HCT116 (cell line): ENCODE measurements around the gene ADIRF.

Source experiments
- ATF3 ChIP-seq: IDR thresholded peaks from 2 replicates; pipeline ENCODE4 v1.6.1; 2012
- CTCF ChIP-seq, 3 experiments: fragments of 200-600 bp in 1 of 3; sonication (generic) in 1 of 3; IDR thresholded peaks in 2 of 3; conservative IDR thresholded peaks in 1 of 3; 2 replicates each; pipeline ENCODE4 v1.5.1; 2012 to 2017; ENCODE audit warnings: low read depth in 2 of 3, low read length in 2 of 3, antibody characterized with exemption in 1 of 3, borderline replicate concordance in 1 of 3, control low read depth in 1 of 3, mild to moderate bottlenecking in 1 of 3, mixed read lengths in 1 of 3, mixed run types in 1 of 3, moderate library complexity in 1 of 3; ENCODE audit not compliant: insufficient read depth in 1 of 3
- ELF1 ChIP-seq: IDR thresholded peaks from 2 replicates; pipeline ENCODE4 v1.6.1; 2012; ENCODE audit warnings: low read depth, borderline replicate concordance
- EZH2 ChIP-seq: fragments of 200-600 bp; sonication (generic); IDR thresholded peaks from 2 replicates; pipeline ENCODE4 v1.6.1; 2017; ENCODE audit warnings: antibody characterized with exemption, mixed run types
- EZH2phosphoT487 ChIP-seq: fragments of 200-600 bp; IDR thresholded peaks from 2 replicates; pipeline ENCODE4 v1.6.1; 2018; ENCODE audit warnings: antibody characterized with exemption, borderline replicate concordance
- POLR2A ChIP-seq: IDR thresholded peaks from 2 replicates; pipeline ENCODE4 v1.7.0; 2011; ENCODE audit warnings: borderline replicate concordance; ENCODE audit not compliant: insufficient read depth, insufficient read length; ENCODE audit errors: extremely low read depth
- POLR2AphosphoS5 ChIP-seq: IDR thresholded peaks from 2 replicates; pipeline ENCODE4 v1.6.1; 2011; ENCODE audit warnings: mild to moderate bottlenecking, low read depth, low read length, moderate library complexity
- RAD21 ChIP-seq: IDR thresholded peaks from 2 replicates; pipeline ENCODE4 v1.6.1; 2012; ENCODE audit warnings: low read depth, mild to moderate bottlenecking
- REST ChIP-seq: IDR thresholded peaks from 2 replicates; pipeline ENCODE4 v1.6.1; 2012; ENCODE audit warnings: low read depth
- SIN3A ChIP-seq: IDR thresholded peaks from 2 replicates; pipeline ENCODE4 v1.6.1; 2012; ENCODE audit warnings: low read depth
- SP1 ChIP-seq: IDR thresholded peaks from 2 replicates; pipeline ENCODE4 v1.6.1; 2012; ENCODE audit warnings: low read depth
- TCF7L2 ChIP-seq: IDR thresholded peaks from 2 replicates; pipeline ENCODE4 v1.7.0; 2011; ENCODE audit warnings: borderline replicate concordance, inconsistent platforms; ENCODE audit not compliant: insufficient read depth, insufficient read length; ENCODE audit errors: extremely low read depth
- ZBTB33 ChIP-seq: IDR thresholded peaks from 2 replicates; pipeline ENCODE4 v1.6.1; 2011; ENCODE audit warnings: mild to moderate bottlenecking, low read length, moderate library complexity; ENCODE audit not compliant: insufficient replicate concordance; ENCODE audit errors: extremely low read depth
- ZFX ChIP-seq: fragments of 450-650 bp; IDR thresholded peaks from 2 replicates; pipeline ENCODE4 v1.6.1; 2017

GRCh38 chr10:86981716-86982115, 13.4 kb downstream of the ADIRF start:
- TF ChIP-seq CTCF (IDR thresholded peaks at IDR 0.05 in 2 of 3, conservative IDR thresholded peaks at IDR 0.05 in 1 of 3; ENCODE audit: borderline replicate concordance in 1 of 3, insufficient read depth in 1 of 3, low read depth in 2 of 3, low read length in 2 of 3) = no peak
- no peak for TF ChIP-seq REST
- TF ChIP-seq SP1 = no peak
- TF ChIP-seq EZH2phosphoT487 = no peak
- TF ChIP-seq TCF7L2 = no peak
- TF ChIP-seq ATF3 = no peak
- no peak for TF ChIP-seq EZH2
- no peak for TF ChIP-seq RAD21
- no peak for TF ChIP-seq POLR2AphosphoS5
- TF ChIP-seq SIN3A = no peak
- no peak for TF ChIP-seq ZFX
- no peak for TF ChIP-seq POLR2A
- no peak for TF ChIP-seq ZBTB33
- TF ChIP-seq ELF1 = no peak
